GM10266 (cell line): ENCODE data around the gene NMUR1.
"Not testable (repeated sequence)": the region's sequence is repeated elsewhere in the genome, so short reads cannot be mapped to it uniquely, and the experiment has no call there.

ENCODE experiments used
- DNase-seq: peaks from one replicate; pipeline ENCODE4 v3.0.0; 2012; ENCODE audit errors: extremely low spot score
- CTCF ChIP-seq: IDR thresholded peaks from 2 replicates; pipeline ENCODE4 v1.5.1; 2012; ENCODE audit warnings: mild to moderate bottlenecking, low read depth; ENCODE audit not compliant: control insufficient read depth, insufficient read depth; ENCODE audit errors: missing control alignments

The NMUR1 gene

GRCh38 chr2:231530099-231531011 is at the start of gene NMUR1:
Gene NMUR1, minus strand, starts transcription at chr2:231530445. Its CDS starts 84 bp downstream, at chr2:231530361.
- DNase-seq, result peak; percentile 87
- peak; percentile 89 for TF ChIP-seq CTCF

- TF ChIP-seq CTCF, result no peak
- DNase-seq, result no peak
Observed at GRCh38 chr2:231579560-231579959, 49.3 kb upstream of the NMUR1 start.

GRCh38 chr2:231578655-231579054 is 48.4 kb upstream of the NMUR1 start:
- not testable (repeated sequence) for DNase-seq

GRCh38 chr2:231576465-231576864 is 46.2 kb upstream of the NMUR1 start:
- no peak for DNase-seq
- TF ChIP-seq CTCF, result no peak

GRCh38 chr2:231575612-231576256 is 45.5 kb upstream of the NMUR1 start:
- no peak for DNase-seq
- TF ChIP-seq CTCF, result no peak

- no peak for DNase-seq
- no peak for TF ChIP-seq CTCF
Observed at GRCh38 chr2:231573698-231574421, 43.6 kb upstream of the NMUR1 start.

GRCh38 chr2:231573096-231573495 is 42.9 kb upstream of the NMUR1 start:
- TF ChIP-seq CTCF, result no peak
- no peak for DNase-seq
